ENCODE data around the gene NPC2.

- no peak for TF ChIP-seq CTCF (IDR thresholded peaks at IDR 0.05)
- no peak for TF ChIP-seq POLR2A (IDR thresholded peaks at IDR 0.05)
Observed at GRCh38 chr14:74535756-74536325, 42.7 kb upstream of the NPC2 start.
